ENCODE data around the gene CALU. TPM values are rescaled to one million over a fixed set of nuclear protein-coding genes. Genes with fewer than 3 reads are reported as not detected.

Gene CALU
- total and polyA plus RNA-seq, 2 experiments from 2014 or later = 136 to 179 TPM

- Mint-ChIP-seq H3K27me3 (ENCODE audit: insufficient read depth, low read depth, poor library complexity) (no peaks in the 10 kb centered on the region), H3K9me3 (no peaks in the 10 kb centered on the region), H3K27ac (no peak overlapping the region), H3K36me3 (ENCODE audit: low read depth) (no peaks in the 10 kb centered on the region), H3K4me3 (no peak overlapping the region), H3K4me1 (no peaks in the 10 kb centered on the region; the same call in 2 of the 3 replicates)
- TF ChIP-seq POLR2AphosphoS5 (IDR thresholded peaks at IDR 0.05; ENCODE audit: low read depth) = no peak
- no peak for TF ChIP-seq CREB1 (CRISPR knock-in tag; IDR thresholded peaks at IDR 0.05; ENCODE audit: low read depth)
- TF ChIP-seq ZNF462 (CRISPR knock-in tag; IDR thresholded peaks at IDR 0.05) = no peak
- no peak for TF ChIP-seq ETS1 (IDR thresholded peaks at IDR 0.05)
- TF ChIP-seq ZNF331 (CRISPR knock-in tag; IDR thresholded peaks at IDR 0.05; ENCODE audit: low read depth) = no peak
- no peak for TF ChIP-seq EZH2 (IDR thresholded peaks at IDR 0.05; ENCODE audit: low read depth, unreplicated experiment)
- TF ChIP-seq, protein P1, sequence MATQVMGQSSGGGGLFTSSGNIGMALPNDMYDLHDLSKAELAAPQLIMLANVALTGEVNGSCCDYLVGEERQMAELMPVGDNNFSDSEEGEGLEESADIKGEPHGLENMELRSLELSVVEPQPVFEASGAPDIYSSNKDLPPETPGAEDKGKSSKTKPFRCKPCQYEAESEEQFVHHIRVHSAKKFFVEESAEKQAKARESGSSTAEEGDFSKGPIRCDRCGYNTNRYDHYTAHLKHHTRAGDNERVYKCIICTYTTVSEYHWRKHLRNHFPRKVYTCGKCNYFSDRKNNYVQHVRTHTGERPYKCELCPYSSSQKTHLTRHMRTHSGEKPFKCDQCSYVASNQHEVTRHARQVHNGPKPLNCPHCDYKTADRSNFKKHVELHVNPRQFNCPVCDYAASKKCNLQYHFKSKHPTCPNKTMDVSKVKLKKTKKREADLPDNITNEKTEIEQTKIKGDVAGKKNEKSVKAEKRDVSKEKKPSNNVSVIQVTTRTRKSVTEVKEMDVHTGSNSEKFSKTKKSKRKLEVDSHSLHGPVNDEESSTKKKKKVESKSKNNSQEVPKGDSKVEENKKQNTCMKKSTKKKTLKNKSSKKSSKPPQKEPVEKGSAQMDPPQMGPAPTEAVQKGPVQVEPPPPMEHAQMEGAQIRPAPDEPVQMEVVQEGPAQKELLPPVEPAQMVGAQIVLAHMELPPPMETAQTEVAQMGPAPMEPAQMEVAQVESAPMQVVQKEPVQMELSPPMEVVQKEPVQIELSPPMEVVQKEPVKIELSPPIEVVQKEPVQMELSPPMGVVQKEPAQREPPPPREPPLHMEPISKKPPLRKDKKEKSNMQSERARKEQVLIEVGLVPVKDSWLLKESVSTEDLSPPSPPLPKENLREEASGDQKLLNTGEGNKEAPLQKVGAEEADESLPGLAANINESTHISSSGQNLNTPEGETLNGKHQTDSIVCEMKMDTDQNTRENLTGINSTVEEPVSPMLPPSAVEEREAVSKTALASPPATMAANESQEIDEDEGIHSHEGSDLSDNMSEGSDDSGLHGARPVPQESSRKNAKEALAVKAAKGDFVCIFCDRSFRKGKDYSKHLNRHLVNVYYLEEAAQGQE (IDR thresholded peaks at IDR 0.05; ENCODE audit: unreplicated experiment) = no peak
- no peak for TF ChIP-seq JUNB (IDR thresholded peaks at IDR 0.05; ENCODE audit: unreplicated experiment)
- no peak for TF ChIP-seq STAT1 (IDR thresholded peaks at IDR 0.05; ENCODE audit: unreplicated experiment)
- no peak for TF ChIP-seq ZNF114 (CRISPR knock-in tag; IDR thresholded peaks at IDR 0.05)
- Histone ChIP-seq H3K36me3 (ENCODE audit: insufficient read depth) (no peaks in the 10 kb centered on the region), H3K4me2 (no peak overlapping the region), H3K9me2 (ENCODE audit: insufficient read depth) (no peaks in the 10 kb centered on the region; the same call in 1 of the 2 replicates), H3K79me2 (replicated peaks; ENCODE audit: insufficient read depth) (no peaks in the 10 kb centered on the region), H3K27ac (ENCODE audit: low read depth) (no peak overlapping the region), H2AFZ (no peak overlapping the region), H3K27me3 (ENCODE audit: insufficient read depth) (no peaks in the 10 kb centered on the region), H3K4me3 (no peak overlapping the region), H3F3A (replicated peaks; ENCODE audit: low read depth) (no peaks in the 10 kb centered on the region), H4K20me1 (replicated peaks; ENCODE audit: insufficient read depth) (no peaks in the 10 kb centered on the region), H3K4me1 (ENCODE audit: insufficient read depth) (no peaks in the 10 kb centered on the region)
- DNase-seq (ENCODE audit: low spot score) (no peak), ATAC-seq (no peak)
Measured at GRCh38 chr7:128729494-128729893, 9.7 kb upstream of the CALU start.

Measured in GM23338 (cell line).